Ishikawa (cell line): ENCODE results near the gene CFHR2.

Experiments used
- CEBPB ChIP-seq: IDR thresholded peaks from 2 replicates; pipeline ENCODE4 v1.6.1; 2012
- CREB1 ChIP-seq: IDR thresholded peaks from 2 replicates; pipeline ENCODE4 v1.6.1; 2012; ENCODE audit warnings: low read depth
- EGR1 ChIP-seq: IDR thresholded peaks from 2 replicates; pipeline ENCODE4 v1.6.1; 2012
- EP300 ChIP-seq: IDR thresholded peaks from 2 replicates; pipeline ENCODE4 v1.6.1; 2012; ENCODE audit warnings: borderline replicate concordance
- FOXM1 ChIP-seq: IDR thresholded peaks from 2 replicates; pipeline ENCODE4 v1.6.1; 2012; ENCODE audit warnings: low read depth, borderline replicate concordance
- MAX ChIP-seq: IDR thresholded peaks from 2 replicates; pipeline ENCODE4 v1.6.1; 2012
- NFIC ChIP-seq: IDR thresholded peaks from 2 replicates; pipeline ENCODE4 v1.6.1; 2012
- RAD21 ChIP-seq: IDR thresholded peaks from 2 replicates; pipeline ENCODE4 v1.6.1; 2012; ENCODE audit warnings: low read depth
- TAF1 ChIP-seq: IDR thresholded peaks from 2 replicates; pipeline ENCODE4 v1.6.1; 2012; ENCODE audit warnings: low read depth, mild to moderate bottlenecking
- TCF12 ChIP-seq: IDR thresholded peaks from 2 replicates; pipeline ENCODE4 v1.6.1; 2012; ENCODE audit warnings: low read depth
- TEAD4 ChIP-seq: IDR thresholded peaks from 2 replicates; pipeline ENCODE4 v1.6.1; 2012
- USF1 ChIP-seq: IDR thresholded peaks from 2 replicates; pipeline ENCODE4 v1.6.1; 2012
- YY1 ChIP-seq: IDR thresholded peaks from 2 replicates; pipeline ENCODE4 v1.6.1; 2012; ENCODE audit warnings: low read depth
- ZBTB7A ChIP-seq: IDR thresholded peaks from 2 replicates; pipeline ENCODE4 v1.6.1; 2012; ENCODE audit warnings: low read depth
- TF ChIP-seq, protein P1 (sequence below): IDR thresholded peaks from 2 replicates; pipeline ENCODE4 v1.6.1; 2012; ENCODE audit warnings: low read depth, mild to moderate bottlenecking

CFHR2 gene

DNA sequence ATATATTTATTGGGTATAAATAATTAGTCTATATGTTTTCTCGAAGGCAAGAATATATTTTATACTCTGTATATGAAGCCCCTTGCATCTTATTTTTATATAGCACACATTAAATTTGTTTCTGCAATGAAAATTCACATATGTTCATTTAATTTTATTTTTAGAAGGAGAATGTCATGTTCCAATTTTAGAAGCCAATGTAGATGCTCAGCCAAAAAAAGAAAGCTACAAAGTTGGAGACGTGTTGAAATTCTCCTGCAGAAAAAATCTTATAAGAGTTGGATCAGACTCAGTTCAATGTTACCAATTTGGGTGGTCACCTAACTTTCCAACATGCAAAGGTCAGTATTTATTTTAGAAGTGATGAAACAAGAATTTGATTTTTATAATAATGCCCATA is 50.4 kb downstream of the CFHR2 start:
- no peak for TF ChIP-seq MAX
- TF ChIP-seq FOXM1 = no peak
- no peak for TF ChIP-seq TAF1
- no peak for TF ChIP-seq YY1
- TF ChIP-seq CEBPB = no peak
- TF ChIP-seq, protein P1, sequence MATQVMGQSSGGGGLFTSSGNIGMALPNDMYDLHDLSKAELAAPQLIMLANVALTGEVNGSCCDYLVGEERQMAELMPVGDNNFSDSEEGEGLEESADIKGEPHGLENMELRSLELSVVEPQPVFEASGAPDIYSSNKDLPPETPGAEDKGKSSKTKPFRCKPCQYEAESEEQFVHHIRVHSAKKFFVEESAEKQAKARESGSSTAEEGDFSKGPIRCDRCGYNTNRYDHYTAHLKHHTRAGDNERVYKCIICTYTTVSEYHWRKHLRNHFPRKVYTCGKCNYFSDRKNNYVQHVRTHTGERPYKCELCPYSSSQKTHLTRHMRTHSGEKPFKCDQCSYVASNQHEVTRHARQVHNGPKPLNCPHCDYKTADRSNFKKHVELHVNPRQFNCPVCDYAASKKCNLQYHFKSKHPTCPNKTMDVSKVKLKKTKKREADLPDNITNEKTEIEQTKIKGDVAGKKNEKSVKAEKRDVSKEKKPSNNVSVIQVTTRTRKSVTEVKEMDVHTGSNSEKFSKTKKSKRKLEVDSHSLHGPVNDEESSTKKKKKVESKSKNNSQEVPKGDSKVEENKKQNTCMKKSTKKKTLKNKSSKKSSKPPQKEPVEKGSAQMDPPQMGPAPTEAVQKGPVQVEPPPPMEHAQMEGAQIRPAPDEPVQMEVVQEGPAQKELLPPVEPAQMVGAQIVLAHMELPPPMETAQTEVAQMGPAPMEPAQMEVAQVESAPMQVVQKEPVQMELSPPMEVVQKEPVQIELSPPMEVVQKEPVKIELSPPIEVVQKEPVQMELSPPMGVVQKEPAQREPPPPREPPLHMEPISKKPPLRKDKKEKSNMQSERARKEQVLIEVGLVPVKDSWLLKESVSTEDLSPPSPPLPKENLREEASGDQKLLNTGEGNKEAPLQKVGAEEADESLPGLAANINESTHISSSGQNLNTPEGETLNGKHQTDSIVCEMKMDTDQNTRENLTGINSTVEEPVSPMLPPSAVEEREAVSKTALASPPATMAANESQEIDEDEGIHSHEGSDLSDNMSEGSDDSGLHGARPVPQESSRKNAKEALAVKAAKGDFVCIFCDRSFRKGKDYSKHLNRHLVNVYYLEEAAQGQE = no peak
- TF ChIP-seq CREB1 = no peak
- TF ChIP-seq TCF12 = no peak

DNA sequence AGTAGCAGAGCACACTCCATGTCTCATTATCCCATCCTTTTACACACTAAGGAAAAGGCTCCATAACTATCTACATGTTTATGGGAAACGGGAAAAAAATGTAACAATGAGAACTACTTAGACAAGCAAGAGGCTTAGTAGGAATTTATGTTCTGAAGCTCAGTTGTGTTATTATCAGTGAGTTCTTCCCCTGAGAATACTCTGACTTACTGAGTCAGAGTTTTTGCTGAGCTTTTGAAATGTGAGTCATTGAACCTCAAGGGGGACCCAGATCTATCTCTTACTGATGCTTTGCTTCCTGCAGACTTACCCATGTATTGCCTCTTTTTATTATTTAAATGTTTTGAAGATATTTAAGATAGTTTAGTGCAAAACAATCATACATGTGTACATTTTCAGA is 53.9 kb downstream of the CFHR2 start:
- TF ChIP-seq MAX = no peak

- TF ChIP-seq RAD21 = no peak
Measured at GRCh38 chr1:197001828-197002227, 58.3 kb downstream of the CFHR2 start.

GRCh38 chr1:197003132-197003531 is 59.6 kb downstream of the CFHR2 start:
- TF ChIP-seq MAX (no peak), CREB1 (no peak), RAD21 (no peak), ZBTB7A (no peak), TCF12 (no peak), FOXM1 (no peak), TEAD4 (no peak), TAF1 (no peak), YY1 (no peak), EGR1 (no peak), USF1 (no peak), NFIC (no peak), EP300 (no peak), CEBPB (no peak)
- TF ChIP-seq, protein P1 = no peak

- TF ChIP-seq YY1 (no peak), TEAD4 (no peak), EP300 (no peak), MAX (no peak), ZBTB7A (no peak), CEBPB (no peak), TAF1 (no peak), TCF12 (no peak), FOXM1 (no peak), EGR1 (no peak), CREB1 (no peak), RAD21 (no peak), NFIC (no peak), USF1 (no peak)
- TF ChIP-seq, protein P1 = no peak
Measured at GRCh38 chr1:197008861-197009260, 65.3 kb downstream of the CFHR2 start.
